Sigmoid colon (tissue), 7 donors: ENCODE data around the gene ZC3HAV1. TPM values are rescaled to one million over a fixed set of nuclear protein-coding genes. Genes with fewer than 3 reads are reported as not detected.
"Not testable (repeated sequence)": the region's sequence is repeated elsewhere in the genome, so short reads cannot be mapped to it uniquely, and the experiment has no call there.

Source experiments
- DNase-seq: peaks from one replicate; pipeline ENCODE4 v3.0.0-alpha.2; 2019
- H3K27ac ChIP-seq, 4 donors: fragments of 200-600 bp; sonication (generic); one replicate each; pipeline ENCODE4 v1.5.1; 2016 to 2019; ENCODE audit warnings: mild to moderate bottlenecking in 1 of 4
- H3K27me3 ChIP-seq, 3 donors: fragments of 200-600 bp; sonication (generic); one replicate each; pipeline ENCODE4 v1.5.1; 2019; ENCODE audit warnings: mild to moderate bottlenecking in 1 of 3
- H3K36me3 ChIP-seq, 4 donors: fragments of 200-600 bp; sonication (generic); one replicate each; pipeline ENCODE4 v1.5.1; 2016 to 2019
- H3K4me1 ChIP-seq, 4 donors: fragments of 200-600 bp; sonication (generic); one replicate each; pipeline ENCODE4 v1.5.1; 2017 to 2019
- H3K4me3 ChIP-seq, 4 donors: fragments of 200-600 bp; sonication (generic); one replicate each; pipeline ENCODE4 v1.5.1; 2017 to 2019; ENCODE audit warnings: mild to moderate bottlenecking in 2 of 4, moderate library complexity in 1 of 4
- H3K9me3 ChIP-seq, 4 donors: fragments of 200-600 bp in 3 of 4; sonication (generic) in 3 of 4; one replicate each; pipeline versions ENCODE4 v1.5.1 to v1.6.1; 2013 to 2019
- CTCF ChIP-seq, 4 experiments: fragments of 450-650 bp in 3 of 4; fragments of 200-600 bp in 1 of 4; IDR thresholded peaks; one replicate each; pipeline ENCODE4 v1.5.1; 2016 to 2019; ENCODE audit warnings: antibody characterized with exemption in 4 of 4, mild to moderate bottlenecking in 3 of 4, moderate library complexity in 2 of 4
- EP300 ChIP-seq, 4 donors: sonication (generic); formaldehyde crosslinking; IDR thresholded peaks; one replicate each; pipeline ENCODE4 v1.6.1; 2017; ENCODE audit warnings: antibody characterized with exemption in 4 of 4
- POLR2A ChIP-seq, 2 donors: fragments of 450-650 bp; IDR thresholded peaks; one replicate each; pipeline ENCODE4 v1.6.1; 2016; ENCODE audit warnings: antibody characterized with exemption in 2 of 2, mild to moderate bottlenecking in 2 of 2, moderate library complexity in 2 of 2
- POLR2AphosphoS5 ChIP-seq, 4 donors: sonication (generic); formaldehyde crosslinking; IDR thresholded peaks; one replicate each; pipeline ENCODE4 v1.6.1; 2017; ENCODE audit warnings: antibody characterized with exemption in 4 of 4
- WGBS, 2 donors: extraction: QIAGEN DNeasy Blood & Tissue Kit; methylation state at CpG; one replicate each; pipeline ENCODE4 v1.1.7; 2013; 5-methylcytosine and 5-hydroxymethylcytosine counted together
- intact Hi-C: fragments of 100-400 bp; cut with DNase I; formaldehyde crosslinking; loops from one replicate; pipeline ENCODE4 v1.15.1; 2023
- polyA plus RNA-seq, 3 donors: library from polyadenylated mRNA; stranded (reverse); fragments of 200-250 nt; gene quantifications; one replicate each; pipeline ENCODE4 v1.2.3, GENCODE V29; 2013
- total RNA-seq, 4 donors: library from RNA; depleted of rRNA; stranded (reverse); fragments of >200 nt; gene quantifications; one replicate each; pipeline ENCODE4 v1.1.0, GENCODE V29; 2016
- donor health status: healthy with polysubstance abuse.
- donor health status: Bipolar disorder and iron deficiency.
- donor health status: healthy.

The ZC3HAV1 gene
- total and polyA plus RNA-seq, 7 donors: 4.2 to 29.1 (median 23.4) TPM

- intact Hi-C loops: no loop called here
- Histone ChIP-seq H3K4me1 (no peaks in the 10 kb centered on the region), H3K4me3 (no peak overlapping the region), H3K27me3 (no peaks in the 10 kb centered on the region), H3K36me3 (no peaks in the 10 kb centered on the region), H3K9me3 (no peaks in the 10 kb centered on the region), H3K27ac (no peak overlapping the region)
- no peak for TF ChIP-seq POLR2AphosphoS5 (IDR thresholded peaks at IDR 0.05)
- TF ChIP-seq POLR2A (IDR thresholded peaks at IDR 0.05): no peak
- WGBS, 2 donors: 10 to 55% methylated on average over 7 of the region's 7 CpGs
- no peak for DNase-seq
Measured at GRCh38 chr7:139125657-139126056, 16.1 kb upstream of the ZC3HAV1 start.

- H3K27ac ChIP-seq, H3K4me3 ChIP-seq, H3K9me3 ChIP-seq, H3K36me3 ChIP-seq, DNase-seq, H3K27me3 ChIP-seq, intact Hi-C loops, H3K4me1 ChIP-seq: not testable (repeated sequence)
- WGBS, 2 donors: 63 to 82% methylated on average over 3 of the region's 3 CpGs
Measured at GRCh38 chr7:139124995-139125394, 15.5 kb upstream of the ZC3HAV1 start.

- Histone ChIP-seq H3K27me3 (no peaks in the 10 kb centered on the region), H3K9me3 (no peaks in the 10 kb centered on the region), H3K4me3 (no peak overlapping the region), H3K27ac (no peak overlapping the region), H3K4me1 (no peaks in the 10 kb centered on the region), H3K36me3 (no peaks in the 10 kb centered on the region)
- DNase-seq: no peak
- no peak for TF ChIP-seq POLR2AphosphoS5 (IDR thresholded peaks at IDR 0.05)
- no peak for TF ChIP-seq CTCF (IDR thresholded peaks at IDR 0.05)
- TF ChIP-seq EP300 (IDR thresholded peaks at IDR 0.05): no peak
- no peak for TF ChIP-seq POLR2A (IDR thresholded peaks at IDR 0.05)
- intact Hi-C loops: no loop called here
- 79 to 90% methylated on average over 4 of the region's 4 CpGs for whole genome bisulfite sequencing, 2 donors
Measured at GRCh38 chr7:139124084-139124914, 14.8 kb upstream of the ZC3HAV1 start.

- 62 to 79% methylated on average over 4 of the region's 4 CpGs for WGBS, 2 donors
- Histone ChIP-seq H3K27ac (no peak overlapping the region), H3K27me3 (no peaks in the 10 kb centered on the region), H3K9me3 (no peaks in the 10 kb centered on the region), H3K36me3 (no peaks in the 10 kb centered on the region), H3K4me1 (no peaks in the 10 kb centered on the region), H3K4me3 (no peak overlapping the region)
- no peak for DNase-seq
- intact Hi-C loops: no loop called here
- TF ChIP-seq CTCF (IDR thresholded peaks at IDR 0.05): no peak
- no peak for TF ChIP-seq EP300 (IDR thresholded peaks at IDR 0.05)
- no peak for TF ChIP-seq POLR2A (IDR thresholded peaks at IDR 0.05)
- no peak for TF ChIP-seq POLR2AphosphoS5 (IDR thresholded peaks at IDR 0.05)
Measured at GRCh38 chr7:139119486-139119849, 9.9 kb upstream of the ZC3HAV1 start.

GRCh38 chr7:139118805-139119485 is 9.4 kb upstream of the ZC3HAV1 start:
- TF ChIP-seq POLR2AphosphoS5 (IDR thresholded peaks at IDR 0.05) (no peak), EP300 (IDR thresholded peaks at IDR 0.05) (no peak), CTCF (IDR thresholded peaks at IDR 0.05) (no peak), POLR2A (IDR thresholded peaks at IDR 0.05) (no peak)
- no peak overlapping the region for H3K4me3 ChIP-seq
- no peaks in the 10 kb centered on the region for H3K4me1 ChIP-seq
- intact Hi-C loops: no loop called here
- H3K27me3 ChIP-seq: no peaks in the 10 kb centered on the region
- no peak for DNase-seq
- H3K27ac ChIP-seq: no peak overlapping the region
- no peaks in the 10 kb centered on the region for H3K36me3 ChIP-seq
- no peaks in the 10 kb centered on the region for H3K9me3 ChIP-seq
- 30 to 47% methylated on average over 7 of the region's 7 CpGs for WGBS, 2 donors
